ACHN (cell line): ENCODE data around the gene PLN.

Experiments used
- DNase-seq: peaks from one replicate; pipeline ENCODE4 v3.0.0-alpha.2; 2015
- in situ Hi-C: cut with HindIII; loops from 2 replicates; pipeline ENCODE4 v1.10.0; 2017; ENCODE audit warnings: low sequenced_read_pairs, low pct_ligation_motif_present, low pct_unique_long_range_greater_than_20kb

Gene PLN

DNA sequence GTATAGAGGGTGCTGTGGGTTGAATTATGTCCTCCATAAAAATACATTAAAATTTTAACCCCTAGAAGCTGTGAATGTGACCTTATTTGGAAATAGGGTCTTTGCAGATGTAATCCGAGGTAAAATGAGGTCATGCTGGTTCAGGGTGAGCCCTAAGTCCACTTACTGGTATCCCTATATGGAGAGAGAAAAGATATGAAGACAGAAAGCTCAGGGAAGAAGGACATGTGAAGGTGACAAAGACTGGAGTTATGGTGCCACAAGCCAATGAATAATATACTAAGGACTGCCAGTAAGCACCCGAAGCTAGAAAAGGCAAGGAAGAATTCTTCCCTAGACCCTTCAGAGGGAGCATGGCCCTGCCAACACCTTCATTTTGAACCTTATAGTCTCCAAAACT, 50.2 kb downstream of the PLN start:
- in situ Hi-C loops: no loop called here

DNA sequence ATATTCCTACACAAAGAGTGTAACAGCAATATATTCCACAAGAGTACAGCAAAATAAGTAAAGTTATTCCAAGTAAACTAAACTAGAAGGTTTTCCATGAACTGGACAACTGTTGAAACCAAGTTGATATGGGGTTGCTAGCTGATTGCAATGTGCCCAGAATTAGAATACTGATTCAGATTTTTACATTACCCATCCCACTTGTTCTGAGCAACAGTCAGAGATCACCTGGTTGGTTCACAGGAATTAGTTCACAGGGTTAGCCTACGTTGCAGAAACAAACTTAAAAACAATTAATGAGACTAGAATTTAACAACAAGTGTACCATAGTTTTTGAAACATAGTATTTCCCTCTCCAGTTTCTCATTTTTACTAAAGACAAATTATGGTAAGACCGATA, 54.2 kb downstream of the PLN start:
- in situ Hi-C loops: no loop called here
- DNase-seq: no peak

More for the DNA sequence above, 50.2 kb downstream of the PLN start:
- DNase-seq: no peak

DNA sequence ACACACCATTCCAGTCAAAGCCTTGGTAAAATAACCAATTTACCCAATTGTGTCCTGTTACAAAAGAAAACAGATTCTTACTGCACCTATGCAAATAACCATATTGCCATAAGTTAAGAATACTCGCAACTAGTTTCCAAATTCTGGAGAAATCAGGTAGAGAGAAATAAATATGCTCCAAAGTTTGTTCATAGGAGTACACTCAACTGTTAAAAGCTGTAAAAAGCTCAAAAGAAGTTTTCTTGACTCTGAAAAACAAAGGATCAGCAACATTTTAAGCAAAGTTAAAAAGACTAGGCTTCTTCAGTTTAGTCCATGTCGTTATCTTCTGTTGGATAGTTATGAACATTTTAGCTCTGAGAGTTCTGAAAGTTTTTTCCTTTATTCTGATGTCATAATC, 55.3 kb downstream of the PLN start:
- no peak for DNase-seq
- in situ Hi-C loops: no loop called here

DNA sequence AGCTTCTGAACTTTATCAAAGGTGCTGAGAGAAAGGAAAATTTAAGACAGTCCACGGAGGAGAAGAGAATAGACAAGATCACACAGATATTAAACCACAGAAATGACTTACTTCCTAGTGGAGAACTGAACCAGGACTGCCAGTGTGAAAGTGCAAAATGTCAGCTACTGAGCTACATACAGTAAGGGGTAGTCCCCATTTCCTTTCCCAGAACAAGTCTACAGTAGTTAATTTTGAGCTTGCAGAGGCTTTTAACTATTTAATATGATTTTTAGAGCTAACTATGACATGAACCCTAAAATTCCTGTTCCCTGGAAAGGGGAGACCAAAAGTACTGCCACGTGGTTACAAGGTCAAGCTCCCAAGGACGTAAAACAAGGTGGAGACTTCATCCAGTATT, 58.2 kb downstream of the PLN start:
- DNase-seq: no peak
- in situ Hi-C loops: no loop called here

DNA sequence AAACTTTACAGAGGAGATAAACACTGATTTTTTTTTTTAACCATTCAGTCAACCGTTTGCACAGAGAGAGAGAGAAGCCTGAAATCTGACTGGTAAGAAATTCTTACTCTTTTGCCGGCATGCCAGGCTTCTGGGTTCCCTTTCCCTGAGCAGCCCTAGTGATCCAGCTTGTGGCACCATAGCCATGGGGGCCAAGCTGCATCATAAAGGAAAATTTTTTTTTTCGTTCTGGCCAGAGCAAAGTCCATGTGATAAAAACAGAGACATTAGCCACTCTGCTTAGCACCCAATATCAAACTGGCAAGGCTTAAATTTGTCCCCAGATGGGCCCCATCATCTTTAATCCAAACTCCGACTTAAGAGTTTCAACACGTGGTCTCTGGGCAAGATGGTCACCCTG, 58.8 kb downstream of the PLN start:
- no peak for DNase-seq
- in situ Hi-C loops: no loop called here
